CD1c-positive myeloid dendritic cell (primary cell): ENCODE results near the gene GINM1.
A peak's percentile ranks its signal among the peaks of the same experiment; 100 is the strongest.

Source experiments
- DNase-seq: peaks from one replicate; pipeline ENCODE4 v3.0.0-alpha.2; 2016; ENCODE audit errors: extremely low spot score

Gene GINM1

DNA sequence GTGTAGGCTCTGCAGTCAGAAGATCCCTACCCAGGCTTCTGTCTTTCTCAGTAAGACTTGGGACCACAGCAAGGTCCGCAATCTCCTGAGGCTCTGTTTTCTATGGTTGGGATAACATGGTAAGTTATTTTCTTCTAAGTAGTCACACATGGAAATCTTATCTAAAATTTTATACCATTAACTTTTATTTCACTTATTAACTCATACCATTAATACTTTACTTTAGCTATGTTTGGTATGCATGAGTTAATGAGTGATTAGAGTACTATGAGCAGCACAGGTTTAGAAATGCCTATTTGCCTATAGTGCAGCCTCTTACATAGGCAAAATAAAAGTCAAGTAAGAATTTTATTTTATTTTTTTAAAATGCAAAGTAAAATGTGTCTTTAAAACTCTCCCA, 27.2 kb downstream of the GINM1 start:
- DNase-seq = no peak

DNA sequence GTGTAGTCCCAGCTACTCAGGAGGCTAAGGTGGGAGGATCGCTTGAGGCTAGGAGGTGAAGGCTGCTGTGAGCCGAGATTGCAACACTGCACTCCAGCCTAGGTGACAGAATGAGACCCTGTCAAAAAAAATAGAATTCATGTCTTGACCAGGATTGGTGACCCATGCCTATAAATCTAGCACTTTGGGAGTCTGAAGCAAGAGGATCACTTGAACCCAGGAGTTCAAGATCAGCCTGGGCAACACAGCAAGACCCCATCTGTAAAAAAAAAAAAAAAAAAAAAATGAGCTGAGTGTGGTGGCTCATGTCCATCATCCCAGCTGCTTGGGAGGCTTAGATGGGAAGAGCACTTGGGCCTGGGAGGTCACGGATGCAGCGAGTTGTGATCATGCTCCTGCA, 34.3 kb downstream of the GINM1 start:
- DNase-seq = no peak

DNA sequence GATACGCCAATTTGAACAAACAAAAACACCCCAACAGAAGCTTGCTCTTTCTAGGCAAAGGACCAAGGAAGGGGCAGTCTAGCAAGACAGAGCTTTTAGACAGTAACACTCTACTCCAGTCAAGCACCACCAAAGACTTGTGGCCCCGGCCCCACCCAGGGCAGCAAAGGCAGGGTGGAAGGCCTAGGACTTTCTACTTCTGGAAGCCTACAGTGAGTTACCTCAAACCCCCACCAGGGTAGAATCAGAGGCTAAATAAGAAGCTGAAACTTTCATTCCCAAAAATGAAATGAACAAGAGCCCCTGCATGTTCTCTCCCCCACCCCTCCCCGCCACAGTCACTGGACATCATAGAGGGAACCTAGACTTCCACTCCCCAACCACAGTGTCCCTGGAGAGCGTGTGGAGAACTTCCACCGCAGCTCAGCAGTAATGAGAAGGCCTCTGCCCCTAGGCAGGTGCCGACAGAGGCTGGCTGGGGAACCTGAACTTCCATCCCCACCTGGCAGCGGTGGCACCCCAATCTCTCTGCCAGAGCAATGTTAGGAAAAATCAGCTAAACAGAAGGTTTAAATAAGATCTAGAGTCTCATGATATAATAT, 42.3 kb downstream of the GINM1 start:
- DNase-seq = no peak

DNA sequence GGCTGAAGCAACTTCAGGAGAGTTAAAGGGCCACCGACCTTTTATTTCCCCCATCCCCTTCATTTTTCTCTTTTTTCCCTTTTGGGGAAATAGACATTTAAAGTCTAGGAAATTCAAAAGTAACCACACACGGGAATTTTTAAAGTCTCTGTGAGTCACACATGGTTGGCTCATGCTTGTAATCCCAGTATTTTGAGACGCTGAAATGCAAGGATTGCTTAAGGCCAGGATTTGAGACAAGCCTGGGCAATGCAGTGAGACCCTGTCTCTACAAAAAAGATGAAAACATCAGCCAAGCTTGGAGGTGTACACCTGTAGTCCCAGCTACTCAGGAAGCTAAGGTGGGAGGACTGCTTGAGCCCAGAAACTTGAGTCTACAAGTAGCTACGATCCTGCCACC, 48.2 kb downstream of the GINM1 start:
- no peak for DNase-seq

DNA sequence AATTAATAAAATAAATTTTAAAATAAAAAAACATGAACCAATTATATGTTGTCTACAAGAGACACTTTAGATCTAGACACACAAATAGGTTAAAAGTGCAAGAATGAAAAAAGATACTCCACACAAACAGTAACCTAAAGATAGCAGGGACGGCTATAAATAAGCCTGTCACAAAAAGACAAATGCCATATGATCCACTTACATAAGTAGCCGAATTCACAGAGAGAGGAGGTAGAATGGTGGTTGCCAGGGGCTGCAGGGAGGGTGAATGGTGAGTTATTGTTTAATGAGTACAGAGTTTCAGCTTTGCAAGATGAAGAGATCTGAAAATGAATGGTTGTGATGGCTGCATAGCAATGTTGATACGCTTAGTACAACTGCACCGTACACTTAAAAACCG, 49.6 kb downstream of the GINM1 start:
- DNase-seq = no peak

DNA sequence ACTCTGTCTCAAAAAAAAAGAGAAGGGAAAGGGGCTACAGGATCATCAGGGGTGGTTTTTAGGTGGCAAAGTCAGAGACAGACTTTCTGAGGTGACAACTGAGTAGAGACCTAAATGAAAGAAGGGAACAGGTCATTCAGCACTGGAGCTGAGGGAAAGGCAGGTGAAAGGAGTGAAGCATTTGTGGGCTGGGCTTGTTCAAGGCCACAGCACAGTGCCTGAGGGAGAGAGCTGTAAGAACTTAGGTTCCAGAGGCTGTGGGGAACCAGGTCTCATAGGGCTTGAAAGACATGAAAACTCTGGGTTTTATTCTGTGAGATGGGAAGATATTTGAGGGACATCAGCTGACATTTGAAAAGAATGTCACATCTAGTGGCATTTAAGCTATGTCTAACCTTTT, 61.5 kb downstream of the GINM1 start:
- DNase-seq = no peak

DNA sequence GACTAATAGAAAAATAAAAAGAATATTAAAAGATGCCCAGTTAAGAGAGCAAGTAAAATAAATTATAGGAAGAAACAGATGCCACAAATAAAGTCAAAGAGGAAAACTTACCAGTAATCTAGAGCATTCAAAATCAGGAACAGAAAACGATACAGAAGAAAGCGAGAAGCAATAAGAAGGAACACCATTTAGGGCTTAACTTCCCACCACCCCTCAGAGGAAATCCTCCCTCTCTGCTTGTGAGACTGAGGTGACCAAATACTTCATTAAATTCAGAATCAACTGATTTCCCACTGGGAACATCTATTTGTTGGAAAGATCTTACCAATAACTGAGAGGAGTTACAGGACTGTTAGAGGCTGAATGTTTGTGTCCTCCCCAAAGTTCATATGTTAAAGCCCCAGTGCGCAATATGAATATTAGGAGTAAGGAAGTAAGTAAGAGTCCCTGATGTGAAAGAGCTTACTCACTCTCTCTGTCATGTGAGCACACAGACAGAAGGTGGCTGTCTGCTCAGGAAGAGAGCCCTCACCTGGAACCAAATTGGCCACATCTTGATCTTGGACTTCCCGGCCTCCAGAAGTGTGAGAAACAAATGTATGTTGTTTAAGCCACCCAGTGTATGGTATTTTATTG, 62.8 kb downstream of the GINM1 start:
- peak; percentile 66 for DNase-seq

DNA sequence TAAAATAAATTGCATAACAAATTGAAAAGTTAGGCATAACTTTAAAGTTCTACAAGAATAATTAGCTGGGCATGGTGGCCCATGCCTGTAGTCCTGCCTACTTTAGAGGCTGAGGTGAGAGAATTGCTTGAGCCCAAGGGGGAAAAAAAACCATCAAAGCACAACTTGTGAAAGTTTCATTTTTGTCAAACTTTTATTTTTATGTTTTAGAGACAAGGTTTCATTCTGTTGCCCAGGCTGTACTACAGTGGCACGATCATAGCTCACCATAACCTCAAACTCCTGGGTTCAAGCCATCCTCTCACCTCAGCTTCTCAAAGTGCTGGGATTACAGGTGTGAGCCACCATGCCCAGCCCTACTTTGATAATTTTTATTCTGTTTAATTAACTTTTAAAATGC, 68.1 kb downstream of the GINM1 start:
- no peak for DNase-seq

DNA sequence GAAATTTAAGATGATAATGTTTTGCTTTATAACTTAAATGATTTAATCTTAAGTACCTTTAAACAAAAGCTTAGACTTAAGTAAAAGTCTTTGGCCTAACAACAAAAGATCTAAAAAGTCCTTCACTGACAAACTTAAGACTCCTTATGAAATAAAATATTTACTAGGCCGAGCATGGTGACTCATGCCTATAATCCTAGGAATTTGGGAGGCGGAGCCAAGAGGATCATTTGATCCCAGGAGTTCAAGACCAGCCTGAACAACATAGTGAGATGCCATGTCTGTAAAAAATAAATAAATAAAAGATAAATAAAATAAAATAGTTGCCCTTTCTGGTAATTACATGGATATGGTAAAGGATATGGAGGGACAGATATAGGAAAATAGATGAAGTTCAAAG, 69.9 kb downstream of the GINM1 start:
- DNase-seq = no peak
